Measurements from ENCODE around the gene CPPED1. TPM values are rescaled to one million over a fixed set of nuclear protein-coding genes. Genes with fewer than 3 reads are reported as not detected.

The CPPED1 gene
- total and polyA plus RNA-seq, 10 donors, result 10.0 to 66.3 (median 45.4) TPM

GRCh38 chr16:12764813-12765488, 38.7 kb downstream of the CPPED1 start:
- TF ChIP-seq POLR2AphosphoS5 (IDR thresholded peaks at IDR 0.05), result no peak
- TF ChIP-seq POLR2A (IDR thresholded peaks at IDR 0.05), result no peak
- TF ChIP-seq, protein P1, sequence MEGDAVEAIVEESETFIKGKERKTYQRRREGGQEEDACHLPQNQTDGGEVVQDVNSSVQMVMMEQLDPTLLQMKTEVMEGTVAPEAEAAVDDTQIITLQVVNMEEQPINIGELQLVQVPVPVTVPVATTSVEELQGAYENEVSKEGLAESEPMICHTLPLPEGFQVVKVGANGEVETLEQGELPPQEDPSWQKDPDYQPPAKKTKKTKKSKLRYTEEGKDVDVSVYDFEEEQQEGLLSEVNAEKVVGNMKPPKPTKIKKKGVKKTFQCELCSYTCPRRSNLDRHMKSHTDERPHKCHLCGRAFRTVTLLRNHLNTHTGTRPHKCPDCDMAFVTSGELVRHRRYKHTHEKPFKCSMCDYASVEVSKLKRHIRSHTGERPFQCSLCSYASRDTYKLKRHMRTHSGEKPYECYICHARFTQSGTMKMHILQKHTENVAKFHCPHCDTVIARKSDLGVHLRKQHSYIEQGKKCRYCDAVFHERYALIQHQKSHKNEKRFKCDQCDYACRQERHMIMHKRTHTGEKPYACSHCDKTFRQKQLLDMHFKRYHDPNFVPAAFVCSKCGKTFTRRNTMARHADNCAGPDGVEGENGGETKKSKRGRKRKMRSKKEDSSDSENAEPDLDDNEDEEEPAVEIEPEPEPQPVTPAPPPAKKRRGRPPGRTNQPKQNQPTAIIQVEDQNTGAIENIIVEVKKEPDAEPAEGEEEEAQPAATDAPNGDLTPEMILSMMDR (IDR thresholded peaks at IDR 0.05 in 8 of 11, conservative IDR thresholded peaks at IDR 0.05 in 3 of 11), result no peak
- intact Hi-C loops (cut with DNase I; ENCODE audit: low total_unique reads), result no loop called here
- Histone ChIP-seq H3K9me3 (no peaks in the 10 kb centered on the region), H3K4me1 (peaks cover 0 to 8% (median 0%) of the 10 kb centered on the region in 6 donors), H3K27ac (no peak overlapping the region), H3K27me3 (replicated peaks in 1 of 7) (no peaks in the 10 kb centered on the region), H3K36me3 (peaks cover 0 to 33% (median under 1%) of the 10 kb centered on the region in 6 donors), H3K4me3 (no peak overlapping the region)
- 93 to 97% (median 96%) methylated on average over 6 of the region's 6 CpGs for WGBS, 5 donors
- DNase-seq, result no peak

- TF ChIP-seq POLR2A (IDR thresholded peaks at IDR 0.05) (no peak), POLR2AphosphoS5 (IDR thresholded peaks at IDR 0.05) (no peak)
- TF ChIP-seq, protein P1 (IDR thresholded peaks at IDR 0.05 in 8 of 11, conservative IDR thresholded peaks at IDR 0.05 in 3 of 11), result no peak
- H3K27ac ChIP-seq, result peak overlapping the region in 1 of 8 donors; percentile 6
- intact Hi-C loops (cut with DNase I; ENCODE audit: low total_unique reads), result no loop called here
- no peak for DNase-seq
- WGBS, 5 donors, result 75 to 86% (median 81%) methylated on average over 3 of the region's 3 CpGs
- H3K9me3 ChIP-seq, result no peaks in the 10 kb centered on the region
- no peaks in the 10 kb centered on the region for H3K27me3 ChIP-seq (replicated peaks in 1 of 7)
- peaks cover 0 to 34% (median 0%) of the 10 kb centered on the region in 6 donors for H3K36me3 ChIP-seq
- peaks cover 0 to 14% (median 0%) of the 10 kb centered on the region in 6 donors for H3K4me1 ChIP-seq
- no peak overlapping the region for H3K4me3 ChIP-seq
Measured at GRCh38 chr16:12763517-12763916, 40.2 kb downstream of the CPPED1 start.

DNA sequence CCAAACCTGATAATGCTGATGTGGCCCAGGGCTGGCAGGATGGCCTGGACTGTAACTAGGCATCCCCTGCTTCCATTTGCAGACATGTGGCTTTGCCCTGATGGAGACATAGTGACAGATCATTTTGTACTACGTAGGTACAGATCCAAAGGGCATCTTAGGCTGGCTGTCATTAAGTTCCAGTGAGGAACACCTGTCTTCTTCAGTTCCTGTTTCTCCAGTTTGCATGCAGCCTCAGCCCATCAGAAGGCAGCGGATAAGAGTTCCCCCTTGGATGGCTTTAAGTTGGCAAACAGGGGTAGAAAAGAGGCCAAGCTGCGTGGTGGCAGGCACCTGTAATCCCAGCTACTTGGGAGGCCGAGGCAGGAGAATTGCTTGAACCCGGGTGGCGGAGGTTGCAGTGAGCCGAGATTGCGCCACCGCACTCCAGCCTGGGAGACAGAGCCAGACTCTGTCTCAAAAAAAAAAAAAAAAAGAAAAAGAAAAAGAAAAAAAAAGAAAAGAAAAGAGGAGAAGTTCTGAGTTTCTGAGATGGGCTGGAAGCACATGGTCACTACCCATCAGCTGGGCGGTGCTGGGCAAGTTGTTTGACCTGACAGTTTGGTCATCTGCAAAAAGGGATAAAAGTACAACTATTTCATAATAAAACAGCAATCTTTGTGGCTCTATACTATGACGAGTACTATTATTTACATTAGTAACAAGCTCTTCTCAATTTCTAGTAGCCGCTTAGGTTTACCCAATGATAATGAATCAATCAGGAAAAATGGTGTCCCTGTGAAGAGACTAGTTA, 42.7 kb downstream of the CPPED1 start:
- Histone ChIP-seq H3K9me3 (no peaks in the 10 kb centered on the region), H3K4me1 (peaks cover 0 to 15% (median 0%) of the 10 kb centered on the region in 6 donors), H3K27me3 (replicated peaks in 1 of 7) (no peaks in the 10 kb centered on the region), H3K4me3 (no peak overlapping the region), H3K36me3 (peaks cover 0 to 23% (median 0%) of the 10 kb centered on the region in 6 donors), H3K27ac (no peak overlapping the region)
- intact Hi-C loops (cut with DNase I; ENCODE audit: low total_unique reads), result no loop called here
- WGBS, 5 donors, result 90 to 95% (median 92%) methylated on average over 10 to 12 of the region's 12 CpGs
- DNase-seq, result no peak
- TF ChIP-seq POLR2AphosphoS5 (IDR thresholded peaks at IDR 0.05) (no peak), POLR2A (IDR thresholded peaks at IDR 0.05) (no peak)
- TF ChIP-seq, protein P1 (IDR thresholded peaks at IDR 0.05 in 8 of 11, conservative IDR thresholded peaks at IDR 0.05 in 3 of 11), result no peak

Measured in spleen (tissue), 11 donors.